A673 (cell line): ENCODE results near the gene MTM1. TPM values are rescaled to one million over a fixed set of nuclear protein-coding genes. Genes with fewer than 3 reads are reported as not detected.

ENCODE experiments used
- BruUV-seq: library from RNA; stranded (reverse); fragments of 400-500 nt; replicated peaks from 2 replicates; lab custom pipeline; 2021; lab: Mats Ljungman, UMichigan
- CTCF ChIA-PET: fragments of 300-600 bp; sonication (Branson Sonifier 250); formaldehyde crosslinking; loops from one replicate; lab custom pipeline; 2022; ENCODE audit warnings: antibody characterized with exemption; lab: Charles Lee
- POLR2A ChIA-PET: fragments of 300-600 bp; sonication (Branson Sonifier 250); formaldehyde crosslinking; loops from one replicate; lab custom pipeline; 2022; ENCODE audit warnings: antibody characterized with exemption; ENCODE audit not compliant: low non-redundant PET; lab: Charles Lee
- DNase-seq: peaks from one replicate; pipeline ENCODE4 v3.0.0-alpha.2; 2015; ENCODE audit warnings: low spot score
- H3K27ac ChIP-seq: fragments of 200-600 bp; sonication (generic); 2 replicates; pipeline ENCODE4 v1.5.1; 2016; ENCODE audit warnings: mixed run types, low read depth, mild to moderate bottlenecking, mixed read lengths, antibody characterized with exemption, low read length; ENCODE audit not compliant: poor library complexity, severe bottlenecking
- H3K27me3 ChIP-seq: fragments of 200-600 bp; sonication (generic); replicated peaks from 2 replicates; pipeline ENCODE4 v1.6.1; 2017; ENCODE audit warnings: mixed run types, low read depth, mild to moderate bottlenecking, mixed read lengths, antibody characterized with exemption, low read length; ENCODE audit not compliant: insufficient read depth, poor library complexity
- H3K36me3 ChIP-seq: fragments of 200-600 bp; sonication (generic); 2 replicates; pipeline ENCODE4 v1.6.1; 2016; ENCODE audit warnings: mixed run types, mild to moderate bottlenecking, mixed read lengths, antibody characterized with exemption, low read length; ENCODE audit not compliant: insufficient read depth, poor library complexity, severe bottlenecking
- H3K4me1 ChIP-seq: fragments of 200-600 bp; sonication (generic); 2 replicates; pipeline ENCODE4 v1.6.1; 2017; ENCODE audit warnings: mixed run types, mild to moderate bottlenecking, mixed read lengths, antibody characterized with exemption, low read length; ENCODE audit not compliant: insufficient read depth, poor library complexity, severe bottlenecking
- H3K4me3 ChIP-seq: fragments of 200-600 bp; sonication (generic); 2 replicates; pipeline ENCODE4 v1.5.1; 2016; ENCODE audit warnings: low read depth, mixed run types, mild to moderate bottlenecking, mixed read lengths, low read length; ENCODE audit not compliant: poor library complexity, severe bottlenecking
- H3K9me3 ChIP-seq: fragments of 200-600 bp; sonication (generic); 2 replicates; pipeline ENCODE4 v1.6.1; 2016; ENCODE audit warnings: mixed run types, low read depth, mild to moderate bottlenecking, mixed read lengths, antibody characterized with exemption, low read length; ENCODE audit not compliant: poor library complexity, severe bottlenecking
- CTCF ChIP-seq: fragments of 300-800, 200-600 bp; sonication (generic); conservative IDR thresholded peaks from 2 replicates; pipeline ENCODE4 v1.5.1; 2017; ENCODE audit warnings: low read depth, mild to moderate bottlenecking, antibody characterized with exemption, low read length, moderate library complexity, mixed read lengths
- EZH2 ChIP-seq: fragments of 200-600 bp; sonication (generic); IDR thresholded peaks from 2 replicates; pipeline ENCODE4 v1.6.1; 2017; ENCODE audit warnings: borderline replicate concordance, low read depth, mild to moderate bottlenecking, mixed read lengths, antibody characterized with exemption, low read length; ENCODE audit not compliant: poor library complexity, severe bottlenecking
- intact Hi-C: fragments of 100-400 bp; cut with micrococcal nuclease; formaldehyde crosslinking; loops from one replicate; pipeline ENCODE4 v1.10.0; 2022; ENCODE audit not compliant: unreplicated experiment
- total RNA-seq: library from RNA; stranded (reverse); gene quantifications from 2 replicates; pipeline ENCODE4 v1.2.3, GENCODE V29; 2021

The MTM1 gene
- total RNA-seq, 1 experiment from 2014 or later = 7.1 TPM

GRCh38 chrX:150700107-150700506, 131.7 kb downstream of the MTM1 start:
- H3K4me1 ChIP-seq = peaks cover 4% of the 10 kb centered on the region
- no peaks in the 10 kb centered on the region for H3K9me3 ChIP-seq
- TF ChIP-seq EZH2 (no peak), CTCF (no peak)
- H3K4me3 ChIP-seq = no peak overlapping the region
- H3K36me3 ChIP-seq = no peaks in the 10 kb centered on the region
- POLR2A ChIA-PET = no interaction called here
- intact Hi-C loops = no loop called here
- no peak for DNase-seq
- no peak overlapping the region for H3K27ac ChIP-seq
- no peaks in the 10 kb centered on the region for H3K27me3 ChIP-seq
- no TSS peak for BruUV-seq
- CTCF ChIA-PET = no interaction called here

DNA sequence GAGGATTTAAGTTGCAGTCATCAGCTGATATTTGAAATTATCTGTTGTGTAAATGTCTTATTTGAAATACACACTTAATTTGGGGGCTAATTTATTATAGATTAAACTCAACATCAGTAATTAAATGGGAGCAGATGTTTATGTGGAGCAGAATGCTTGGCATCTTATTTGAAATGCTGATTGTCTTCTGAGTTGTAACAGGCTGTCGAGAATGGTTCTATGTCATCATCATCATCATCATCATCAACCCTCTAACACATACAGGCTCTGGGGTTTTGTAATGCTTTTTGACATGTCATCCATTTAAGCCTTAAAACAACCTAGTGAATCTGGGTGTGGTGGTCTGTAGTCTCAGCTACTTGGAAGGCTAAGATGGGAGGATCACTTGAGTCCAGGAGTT, 133.0 kb downstream of the MTM1 start:
- TF ChIP-seq EZH2 = no peak
- no peak for TF ChIP-seq CTCF
- POLR2A ChIA-PET = no interaction called here
- no peak for DNase-seq
- H3K4me3 ChIP-seq = no peak overlapping the region
- H3K27me3 ChIP-seq = no peaks in the 10 kb centered on the region
- H3K27ac ChIP-seq = no peak overlapping the region
- intact Hi-C loops = no loop called here
- H3K36me3 ChIP-seq = no peaks in the 10 kb centered on the region
- H3K9me3 ChIP-seq = no peaks in the 10 kb centered on the region
- H3K4me1 ChIP-seq = peaks cover 4% of the 10 kb centered on the region
- no TSS peak for BruUV-seq
- CTCF ChIA-PET = no interaction called here

- TF ChIP-seq CTCF (no peak), EZH2 (no peak)
- Histone ChIP-seq H3K27ac (no peak overlapping the region), H3K9me3 (no peaks in the 10 kb centered on the region), H3K4me3 (no peak overlapping the region), H3K4me1 (peaks cover 4% of the 10 kb centered on the region), H3K36me3 (no peaks in the 10 kb centered on the region), H3K27me3 (no peaks in the 10 kb centered on the region)
- intact Hi-C loops = no loop called here
- DNase-seq = no peak
- POLR2A ChIA-PET = no interaction called here
- no TSS peak for BruUV-seq
- CTCF ChIA-PET = no interaction called here
These were observed 134.7 kb downstream of the MTM1 start for GRCh38 chrX:150702966-150703694.
